GM12878 (cell line): ENCODE measurements around the gene RABEP1. TPM values are rescaled to one million over a fixed set of nuclear protein-coding genes. Genes with fewer than 3 reads are reported as not detected.
A peak's percentile ranks its signal among the peaks of the same experiment; 100 is the strongest.

ENCODE experiments used
- BCL3 ChIP-seq: IDR thresholded peaks from 2 replicates; pipeline ENCODE4 v1.6.1; 2011; ENCODE audit warnings: borderline replicate concordance, low read depth, mild to moderate bottlenecking, moderate library complexity, low read length; ENCODE audit not compliant: insufficient read depth, poor library complexity, severe bottlenecking
- DPF2 ChIP-seq: fragments of 450-650 bp; IDR thresholded peaks from 2 replicates; pipeline ENCODE4 v1.6.1; 2017; ENCODE audit warnings: mild to moderate bottlenecking
- FOXM1 ChIP-seq: IDR thresholded peaks from 2 replicates; pipeline ENCODE4 v1.6.1; 2012; ENCODE audit warnings: low read depth, mild to moderate bottlenecking, inconsistent platforms, low read length, moderate library complexity
- GATAD2B ChIP-seq: fragments of 450-650 bp; conservative IDR thresholded peaks from 2 replicates; pipeline ENCODE4 v1.6.1; 2017; ENCODE audit warnings: low read depth, mild to moderate bottlenecking, moderate library complexity
- IKZF1 ChIP-seq: fragments of 450-650 bp; conservative IDR thresholded peaks from 2 replicates; pipeline ENCODE4 v1.6.1; 2017; ENCODE audit warnings: antibody characterized with exemption, mild to moderate bottlenecking
- IKZF2 ChIP-seq, 2 experiments: fragments of 450-650 bp; IDR thresholded peaks; 2 replicates each; pipeline ENCODE4 v1.6.1; 2017; ENCODE audit warnings: mild to moderate bottlenecking in 2 of 2, moderate library complexity in 2 of 2
- MEF2B ChIP-seq: fragments of 450-650 bp; IDR thresholded peaks from 2 replicates; pipeline ENCODE4 v1.6.1; 2018; ENCODE audit warnings: mild to moderate bottlenecking, moderate library complexity; ENCODE audit not compliant: partially characterized antibody, poor library complexity, severe bottlenecking
- MLLT1 ChIP-seq: fragments of 450-650 bp; IDR thresholded peaks from 2 replicates; pipeline ENCODE4 v1.6.1; 2016; ENCODE audit warnings: mild to moderate bottlenecking
- PML ChIP-seq: IDR thresholded peaks from 2 replicates; pipeline ENCODE4 v1.6.1; 2012; ENCODE audit warnings: low read length, inconsistent platforms
- STAT1 ChIP-seq: fragments of 450-650 bp; conservative IDR thresholded peaks from 2 replicates; pipeline ENCODE4 v1.6.1; 2014; ENCODE audit warnings: antibody characterized with exemption, mild to moderate bottlenecking
- TCF12 ChIP-seq: IDR thresholded peaks from 2 replicates; pipeline ENCODE4 v1.6.1; 2011; ENCODE audit warnings: low read depth, mild to moderate bottlenecking, low read length
- TCF3 ChIP-seq: IDR thresholded peaks from 2 replicates; pipeline ENCODE4 v1.6.1; 2012; ENCODE audit warnings: low read depth, mild to moderate bottlenecking, low read length, borderline replicate concordance; ENCODE audit not compliant: insufficient read depth
- WRNIP1 ChIP-seq: IDR thresholded peaks from 2 replicates; pipeline ENCODE4 v1.6.1; 2011; ENCODE audit warnings: low read depth, low read length, improper control_type of control experiment, borderline replicate concordance
- ZNF384 ChIP-seq: IDR thresholded peaks from 2 replicates; pipeline ENCODE4 v1.6.1; 2012; ENCODE audit warnings: low read depth, mild to moderate bottlenecking, low read length, improper control_type of control experiment, borderline replicate concordance
- polyA plus RNA-seq, 11 experiments: library from polyadenylated mRNA; depleted of rRNA in 4 of 11; unstranded in 6 of 11; stranded (reverse) in 5 of 11; fragments of >200 nt; fragmentation: Nextera tagmentation in 4 of 11; fragmentation: Illumina TruSeq in 1 of 11; extraction: Ambion mirVana in 4 of 11; extraction: Trizol in 1 of 11; gene quantifications; 1 replicate in 1 of 11; 2 replicates in 10 of 11; pipeline versions ENCODE4 v1.2.1 to v1.2.3, GENCODE V29; 2011 to 2016; ENCODE audit warnings: inconsistent platforms in 2 of 11, missing spikeins in 2 of 11, low read depth in 1 of 11
- total RNA-seq, 4 experiments: library from RNA; depleted of rRNA in 3 of 4; stranded (reverse); fragments of >200 nt in 3 of 4; fragmentation: Illumina TruSeq in 1 of 4; extraction: Trizol in 1 of 4; gene quantifications; 2 replicates each; pipeline versions ENCODE4 v1.2.1 to v1.2.3, GENCODE V29; 2013 to 2021
- TF ChIP-seq, protein P1 (sequence below): fragments of 450-650 bp; IDR thresholded peaks from 2 replicates; pipeline ENCODE4 v1.6.1; 2016; ENCODE audit warnings: mild to moderate bottlenecking, moderate library complexity, borderline replicate concordance
- TF ChIP-seq, protein P2 (sequence below): fragments of 450-650 bp; IDR thresholded peaks from 2 replicates; pipeline ENCODE4 v1.6.1; 2017; ENCODE audit warnings: mild to moderate bottlenecking, moderate library complexity

RABEP1 gene
- total and polyA plus RNA-seq, 10 of the 15 experiments (the other 5 are each of a cell fraction or from before 2014, with no cell fraction given): 13.4 to 71.4 (median 59.8) TPM

GRCh38 chr17:5281814-5282641, at the start of gene RABEP1 (continued):
- TF ChIP-seq, protein P1, sequence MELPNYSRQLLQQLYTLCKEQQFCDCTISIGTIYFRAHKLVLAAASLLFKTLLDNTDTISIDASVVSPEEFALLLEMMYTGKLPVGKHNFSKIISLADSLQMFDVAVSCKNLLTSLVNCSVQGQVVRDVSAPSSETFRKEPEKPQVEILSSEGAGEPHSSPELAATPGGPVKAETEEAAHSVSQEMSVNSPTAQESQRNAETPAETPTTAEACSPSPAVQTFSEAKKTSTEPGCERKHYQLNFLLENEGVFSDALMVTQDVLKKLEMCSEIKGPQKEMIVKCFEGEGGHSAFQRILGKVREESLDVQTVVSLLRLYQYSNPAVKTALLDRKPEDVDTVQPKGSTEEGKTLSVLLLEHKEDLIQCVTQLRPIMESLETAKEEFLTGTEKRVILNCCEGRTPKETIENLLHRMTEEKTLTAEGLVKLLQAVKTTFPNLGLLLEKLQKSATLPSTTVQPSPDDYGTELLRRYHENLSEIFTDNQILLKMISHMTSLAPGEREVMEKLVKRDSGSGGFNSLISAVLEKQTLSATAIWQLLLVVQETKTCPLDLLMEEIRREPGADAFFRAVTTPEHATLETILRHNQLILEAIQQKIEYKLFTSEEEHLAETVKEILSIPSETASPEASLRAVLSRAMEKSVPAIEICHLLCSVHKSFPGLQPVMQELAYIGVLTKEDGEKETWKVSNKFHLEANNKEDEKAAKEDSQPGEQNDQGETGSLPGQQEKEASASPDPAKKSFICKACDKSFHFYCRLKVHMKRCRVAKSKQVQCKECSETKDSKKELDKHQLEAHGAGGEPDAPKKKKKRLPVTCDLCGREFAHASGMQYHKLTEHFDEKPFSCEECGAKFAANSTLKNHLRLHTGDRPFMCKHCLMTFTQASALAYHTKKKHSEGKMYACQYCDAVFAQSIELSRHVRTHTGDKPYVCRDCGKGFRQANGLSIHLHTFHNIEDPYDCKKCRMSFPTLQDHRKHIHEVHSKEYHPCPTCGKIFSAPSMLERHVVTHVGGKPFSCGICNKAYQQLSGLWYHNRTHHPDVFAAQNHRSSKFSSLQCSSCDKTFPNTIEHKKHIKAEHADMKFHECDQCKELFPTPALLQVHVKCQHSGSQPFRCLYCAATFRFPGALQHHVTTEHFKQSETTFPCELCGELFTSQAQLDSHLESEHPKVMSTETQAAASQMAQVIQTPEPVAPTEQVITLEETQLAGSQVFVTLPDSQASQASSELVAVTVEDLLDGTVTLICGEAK: no peak
- TF ChIP-seq WRNIP1 (no peak), PML (no peak), ZNF384 (peak; percentile 64), MLLT1 (peak; percentile 61), IKZF2 (IDR thresholded peaks at IDR 0.05) (peak; percentile 28 to 34; a peak in 3 of 4 replicates), IKZF1 (peak; percentile 84), FOXM1 (no peak), BCL3 (no peak), GATAD2B (peak; percentile 91), MEF2B (peak; percentile 89), DPF2 (peak; percentile 87), TCF12 (0 out of 2 replicates have a peak, but pooled peaks have one; percentile 30), STAT1 (no peak), TCF3 (0 out of 2 replicates have a peak, but pooled peaks have one; percentile 16)
- TF ChIP-seq, protein P2, sequence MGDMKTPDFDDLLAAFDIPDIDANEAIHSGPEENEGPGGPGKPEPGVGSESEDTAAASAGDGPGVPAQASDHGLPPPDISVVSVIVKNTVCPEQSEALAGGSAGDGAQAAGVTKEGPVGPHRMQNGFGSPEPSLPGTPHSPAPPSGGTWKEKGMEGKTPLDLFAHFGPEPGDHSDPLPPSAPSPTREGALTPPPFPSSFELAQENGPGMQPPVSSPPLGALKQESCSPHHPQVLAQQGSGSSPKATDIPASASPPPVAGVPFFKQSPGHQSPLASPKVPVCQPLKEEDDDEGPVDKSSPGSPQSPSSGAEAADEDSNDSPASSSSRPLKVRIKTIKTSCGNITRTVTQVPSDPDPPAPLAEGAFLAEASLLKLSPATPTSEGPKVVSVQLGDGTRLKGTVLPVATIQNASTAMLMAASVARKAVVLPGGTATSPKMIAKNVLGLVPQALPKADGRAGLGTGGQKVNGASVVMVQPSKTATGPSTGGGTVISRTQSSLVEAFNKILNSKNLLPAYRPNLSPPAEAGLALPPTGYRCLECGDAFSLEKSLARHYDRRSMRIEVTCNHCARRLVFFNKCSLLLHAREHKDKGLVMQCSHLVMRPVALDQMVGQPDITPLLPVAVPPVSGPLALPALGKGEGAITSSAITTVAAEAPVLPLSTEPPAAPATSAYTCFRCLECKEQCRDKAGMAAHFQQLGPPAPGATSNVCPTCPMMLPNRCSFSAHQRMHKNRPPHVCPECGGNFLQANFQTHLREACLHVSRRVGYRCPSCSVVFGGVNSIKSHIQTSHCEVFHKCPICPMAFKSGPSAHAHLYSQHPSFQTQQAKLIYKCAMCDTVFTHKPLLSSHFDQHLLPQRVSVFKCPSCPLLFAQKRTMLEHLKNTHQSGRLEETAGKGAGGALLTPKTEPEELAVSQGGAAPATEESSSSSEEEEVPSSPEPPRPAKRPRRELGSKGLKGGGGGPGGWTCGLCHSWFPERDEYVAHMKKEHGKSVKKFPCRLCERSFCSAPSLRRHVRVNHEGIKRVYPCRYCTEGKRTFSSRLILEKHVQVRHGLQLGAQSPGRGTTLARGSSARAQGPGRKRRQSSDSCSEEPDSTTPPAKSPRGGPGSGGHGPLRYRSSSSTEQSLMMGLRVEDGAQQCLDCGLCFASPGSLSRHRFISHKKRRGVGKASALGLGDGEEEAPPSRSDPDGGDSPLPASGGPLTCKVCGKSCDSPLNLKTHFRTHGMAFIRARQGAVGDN: peak; percentile 65
